Activated CD8-positive, alpha-beta T cell treated with anti-CD3 and anti-CD28 coated beads for 36 hours (primary cell): ENCODE data around the gene GABPB1. TPM values are rescaled to one million over a fixed set of nuclear protein-coding genes. Genes with fewer than 3 reads are reported as not detected.

Source experiments
- ATAC-seq: fragments of 200-7000 bp; cut with Tn5 transposase; one replicate; pipeline ENCODE4 v1.10.0; 2021; ENCODE audit warnings: mild to moderate bottlenecking, moderate library complexity
- CTCF ChIA-PET: fragments of 350-600 bp; sonication (Branson Sonifier 250); formaldehyde crosslinking; loops from one replicate; lab custom pipeline; 2021; ENCODE audit warnings: antibody characterized with exemption; lab: Charles Lee
- POLR2A ChIA-PET: fragments of 350-600 bp; sonication (Branson Sonifier 250); formaldehyde crosslinking; loops from one replicate; lab custom pipeline; 2021; ENCODE audit warnings: antibody characterized with exemption; lab: Charles Lee
- DNase-seq: peaks from one replicate; pipeline ENCODE4 v3.0.0-alpha.2; 2020
- H3K27ac Mint-ChIP-seq: one replicate; pipeline ENCODE4 v1.8.0; 2021; ENCODE audit warnings: mild to moderate bottlenecking, mixed read lengths
- H3K27me3 Mint-ChIP-seq: one replicate; pipeline ENCODE4 v1.8.0; 2021; ENCODE audit warnings: mixed read lengths
- H3K36me3 Mint-ChIP-seq: one replicate; pipeline ENCODE4 v1.8.0; 2021; ENCODE audit warnings: low read depth, mixed read lengths
- H3K4me1 Mint-ChIP-seq: one replicate; pipeline ENCODE4 v1.8.0; 2021; ENCODE audit warnings: low read depth, mixed read lengths
- H3K4me3 Mint-ChIP-seq: one replicate; pipeline ENCODE4 v1.8.0; 2021; ENCODE audit warnings: mild to moderate bottlenecking, moderate library complexity, mixed read lengths
- H3K9me3 Mint-ChIP-seq: one replicate; pipeline ENCODE4 v1.8.0; 2021; ENCODE audit warnings: mixed read lengths
- intact Hi-C: fragments of 100-400 bp; cut with micrococcal nuclease; formaldehyde crosslinking; loops from one replicate; pipeline ENCODE4 v1.10.0; 2022
- total RNA-seq, 2 experiments: library from RNA; stranded (reverse); gene quantifications; one replicate each; pipeline ENCODE4 v1.2.3, GENCODE V29; 2021
- TF ChIP-seq, protein P1 (sequence below): fragments of 200-600 bp; IDR thresholded peaks from one replicate; pipeline ENCODE4 v1.8.0; 2022; ENCODE audit warnings: antibody characterized with exemption, mild to moderate bottlenecking

GABPB1 gene
- total RNA-seq, 2 experiments from 2014 or later: 33.2 to 36.2 TPM

DNA sequence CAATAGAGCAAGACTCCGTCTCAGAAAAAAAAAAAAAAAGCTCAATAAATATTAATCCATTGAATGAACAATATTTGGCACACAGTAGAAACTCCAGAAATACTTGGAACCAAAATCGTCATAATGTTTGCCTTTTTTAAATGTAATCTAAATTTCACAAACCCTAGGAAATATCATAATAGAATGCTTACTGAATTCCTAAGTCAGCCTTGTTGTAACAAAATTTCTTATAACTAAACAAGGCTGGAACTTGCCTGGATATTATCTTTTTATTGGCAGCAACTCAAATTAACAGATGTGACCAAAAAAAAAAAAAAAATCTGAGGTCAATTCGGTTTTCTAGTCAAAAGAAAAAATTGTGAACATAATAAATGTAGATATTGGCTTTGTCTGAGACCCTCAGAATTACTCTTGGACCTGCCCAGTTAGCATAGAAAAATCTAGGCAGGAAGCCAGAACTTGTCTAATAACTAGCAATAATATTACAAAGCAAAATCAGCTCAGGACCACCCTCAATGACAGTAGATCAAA lies 33.3 kb downstream of the GABPB1 start:
- no peak for ATAC-seq
- Mint-ChIP-seq H3K4me1 (peaks cover 12% of the 10 kb centered on the region), H3K9me3 (no peaks in the 10 kb centered on the region), H3K36me3 (peaks cover 1% of the 10 kb centered on the region), H3K4me3 (no peak overlapping the region), H3K27ac (no peak overlapping the region), H3K27me3 (no peaks in the 10 kb centered on the region)
- intact Hi-C loops: no loop called here
- CTCF ChIA-PET: no interaction called here
- TF ChIP-seq, protein P1, sequence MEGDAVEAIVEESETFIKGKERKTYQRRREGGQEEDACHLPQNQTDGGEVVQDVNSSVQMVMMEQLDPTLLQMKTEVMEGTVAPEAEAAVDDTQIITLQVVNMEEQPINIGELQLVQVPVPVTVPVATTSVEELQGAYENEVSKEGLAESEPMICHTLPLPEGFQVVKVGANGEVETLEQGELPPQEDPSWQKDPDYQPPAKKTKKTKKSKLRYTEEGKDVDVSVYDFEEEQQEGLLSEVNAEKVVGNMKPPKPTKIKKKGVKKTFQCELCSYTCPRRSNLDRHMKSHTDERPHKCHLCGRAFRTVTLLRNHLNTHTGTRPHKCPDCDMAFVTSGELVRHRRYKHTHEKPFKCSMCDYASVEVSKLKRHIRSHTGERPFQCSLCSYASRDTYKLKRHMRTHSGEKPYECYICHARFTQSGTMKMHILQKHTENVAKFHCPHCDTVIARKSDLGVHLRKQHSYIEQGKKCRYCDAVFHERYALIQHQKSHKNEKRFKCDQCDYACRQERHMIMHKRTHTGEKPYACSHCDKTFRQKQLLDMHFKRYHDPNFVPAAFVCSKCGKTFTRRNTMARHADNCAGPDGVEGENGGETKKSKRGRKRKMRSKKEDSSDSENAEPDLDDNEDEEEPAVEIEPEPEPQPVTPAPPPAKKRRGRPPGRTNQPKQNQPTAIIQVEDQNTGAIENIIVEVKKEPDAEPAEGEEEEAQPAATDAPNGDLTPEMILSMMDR: no peak
- POLR2A ChIA-PET: no interaction called here
- no peak for DNase-seq

DNA sequence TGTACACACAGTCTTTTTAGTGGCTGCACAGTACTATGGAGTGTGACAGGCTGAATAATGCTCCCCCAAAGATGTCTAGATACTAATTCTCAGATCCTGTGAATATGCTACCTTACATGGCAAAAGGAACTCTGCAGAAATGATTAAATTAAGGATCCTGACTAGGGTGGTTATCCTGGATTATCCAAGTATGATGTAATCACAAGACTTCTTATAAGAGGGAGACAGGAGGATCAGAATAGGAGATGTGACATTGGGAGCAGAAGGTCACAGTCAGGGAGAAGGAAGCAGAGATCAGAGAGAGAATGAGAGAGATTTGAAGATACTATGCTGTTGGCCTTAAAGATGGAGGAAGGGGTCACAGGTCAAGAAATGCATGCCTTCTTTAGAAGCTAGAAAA lies 34.5 kb downstream of the GABPB1 start:
- H3K27me3 Mint-ChIP-seq: no peaks in the 10 kb centered on the region
- no peaks in the 10 kb centered on the region for H3K9me3 Mint-ChIP-seq
- peaks cover 1% of the 10 kb centered on the region for H3K36me3 Mint-ChIP-seq
- intact Hi-C loops: no loop called here
- ATAC-seq: no peak
- TF ChIP-seq, protein P1: no peak
- ChIA-PET POLR2A (no interaction called here), CTCF (no interaction called here)
- H3K4me3 Mint-ChIP-seq: no peak overlapping the region
- no peak for DNase-seq
- H3K27ac Mint-ChIP-seq: peak overlapping the region; percentile 18
- peaks cover 14% of the 10 kb centered on the region for H3K4me1 Mint-ChIP-seq

DNA sequence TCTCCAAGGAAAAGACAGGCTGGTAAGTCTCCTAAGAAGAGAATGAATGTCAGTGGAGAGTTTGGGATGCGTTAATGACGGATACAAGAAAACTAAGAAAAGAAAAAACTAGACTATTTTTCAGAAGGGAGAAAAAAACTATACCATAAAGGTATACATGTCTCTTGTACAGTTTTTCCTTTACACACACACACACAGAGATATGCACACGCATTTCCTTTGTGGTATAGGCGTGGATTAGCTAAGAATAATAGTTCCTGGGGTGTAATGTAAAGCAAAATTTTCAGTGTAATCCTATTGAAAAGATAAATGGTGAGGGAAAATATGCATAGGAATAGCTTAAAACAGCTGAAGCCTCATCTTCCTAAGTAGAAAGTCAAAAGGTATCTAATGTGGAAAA lies 36.3 kb downstream of the GABPB1 start:
- peak overlapping the region; percentile 51 for H3K4me3 Mint-ChIP-seq
- POLR2A ChIA-PET: no interaction called here
- CTCF ChIA-PET: interaction anchor here (0.8 to 1.3 kb wide), 3 partner anchors 18 to 136 kb away, joined by 3 read pairs; partner anchors contain the start of gene SLC27A2
- H3K27me3 Mint-ChIP-seq: no peaks in the 10 kb centered on the region
- peak overlapping the region; percentile 83 for H3K27ac Mint-ChIP-seq
- TF ChIP-seq, protein P1: no peak
- H3K36me3 Mint-ChIP-seq: peaks cover 2% of the 10 kb centered on the region
- H3K9me3 Mint-ChIP-seq: no peaks in the 10 kb centered on the region
- ATAC-seq (no peak), DNase-seq (no peak)
- intact Hi-C loops: loop anchor here (5.0 kb wide), 2 partner anchors 136 to 151 kb away; partner anchors contain the start of gene SLC27A2
- peaks cover 17% of the 10 kb centered on the region for H3K4me1 Mint-ChIP-seq

DNA sequence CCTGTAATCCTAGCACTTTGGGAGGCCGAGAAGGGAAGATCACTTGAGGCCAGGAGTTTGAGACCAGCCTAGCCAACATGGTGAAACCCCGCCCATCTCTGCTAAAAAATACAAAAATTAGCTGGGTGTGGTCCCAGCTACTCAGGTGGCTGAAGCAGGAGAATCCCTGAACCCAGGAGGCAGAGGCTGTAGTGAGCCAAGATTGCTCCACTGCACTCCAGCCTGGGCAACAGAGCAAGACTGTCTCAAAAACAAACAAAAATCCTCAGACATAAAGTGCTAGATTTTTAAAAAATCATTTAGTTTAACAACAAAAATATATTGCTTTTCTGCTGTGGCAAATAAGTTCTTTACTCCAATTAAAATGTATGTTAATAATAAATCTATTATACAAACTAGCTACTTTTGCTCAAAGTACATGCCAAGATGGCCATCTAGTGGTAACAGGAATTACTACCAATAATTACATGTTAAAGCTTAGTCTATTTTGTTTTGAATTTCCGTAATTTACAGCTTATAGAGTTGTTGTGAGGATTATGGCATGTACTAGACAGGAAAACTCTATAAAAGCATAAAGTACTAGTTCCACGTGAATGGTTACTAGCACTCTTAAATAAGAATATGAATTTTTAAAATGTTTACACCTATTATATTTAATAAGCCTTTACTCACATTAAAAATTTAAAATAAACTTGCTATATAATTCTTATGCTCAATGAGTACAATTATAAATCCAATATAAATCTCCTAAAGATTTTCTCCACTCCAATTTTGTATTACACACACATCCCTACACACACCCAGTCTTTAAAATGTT lies 39.0 kb downstream of the GABPB1 start:
- H3K9me3 Mint-ChIP-seq: no peaks in the 10 kb centered on the region
- H3K4me1 Mint-ChIP-seq: peaks cover 19% of the 10 kb centered on the region
- no peak overlapping the region for H3K4me3 Mint-ChIP-seq
- no peaks in the 10 kb centered on the region for H3K27me3 Mint-ChIP-seq
- intact Hi-C loops: loop anchor here (5.0 kb wide), 2 partner anchors 134 to 149 kb away; partner anchors contain the start of gene SLC27A2
- ATAC-seq: peak; percentile 64
- H3K36me3 Mint-ChIP-seq: peaks cover 2% of the 10 kb centered on the region
- ChIA-PET CTCF (interaction anchor here (0.6 to 2.9 kb wide), 49 partner anchors 9 to 1081 kb away, joined by 3 to 27 read pairs (median 4); partner anchors contain the start of gene SLC27A2), POLR2A (interaction anchor here (1.1 kb wide), 1 partner anchor 69 kb away, joined by 3 read pairs; no protein-coding TSS in a partner anchor)
- no peak overlapping the region for H3K27ac Mint-ChIP-seq
- TF ChIP-seq, protein P1: peak; percentile 84
- DNase-seq: no peak

DNA sequence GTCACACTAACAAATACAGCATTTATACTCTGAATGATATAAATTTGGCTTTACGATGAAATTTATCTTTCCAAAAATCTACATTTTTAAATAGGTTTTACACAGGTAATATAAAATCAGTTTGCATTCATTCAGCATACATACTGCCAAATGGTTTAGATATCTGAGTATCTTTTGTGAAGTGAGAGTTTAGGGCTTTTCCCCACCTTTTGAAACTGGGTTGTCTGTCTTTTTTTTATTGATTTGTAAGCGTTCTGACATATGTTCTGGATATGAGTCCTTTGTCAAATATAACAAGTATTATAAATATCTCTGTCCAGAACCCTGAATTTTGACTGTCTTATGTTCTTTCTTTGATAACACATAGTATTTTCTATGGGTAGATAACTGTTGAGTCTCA lies 42.4 kb downstream of the GABPB1 start:
- TF ChIP-seq, protein P1: no peak
- Mint-ChIP-seq H3K27ac (no peak overlapping the region), H3K36me3 (peaks cover 21% of the 10 kb centered on the region), H3K4me3 (no peak overlapping the region), H3K27me3 (no peaks in the 10 kb centered on the region), H3K9me3 (peaks cover 9% of the 10 kb centered on the region), H3K4me1 (peaks cover 7% of the 10 kb centered on the region)
- ChIA-PET CTCF (no interaction called here), POLR2A (no interaction called here)
- no peak for DNase-seq
- ATAC-seq: no peak
- intact Hi-C loops: no loop called here
